Esophagus muscularis mucosa (tissue), 3 donors: Measurements from ENCODE around the gene SERINC3.

Source experiments
- CTCF ChIP-seq, 3 experiments: fragments of 200-600 bp in 2 of 3; fragments of 450-650 bp in 1 of 3; sonication (generic) in 2 of 3; IDR thresholded peaks; one replicate each; pipeline ENCODE4 v1.5.1; 2017 to 2019; ENCODE audit warnings: antibody characterized with exemption in 3 of 3, mild to moderate bottlenecking in 2 of 3, moderate library complexity in 1 of 3
- POLR2A ChIP-seq: fragments of 450-650 bp; IDR thresholded peaks from one replicate; pipeline ENCODE4 v1.6.1; 2017; ENCODE audit warnings: antibody characterized with exemption, moderate library complexity, mild to moderate bottlenecking, low read depth

- TF ChIP-seq CTCF (IDR thresholded peaks at IDR 0.05) (peak; percentile 36 to 57 (median 36)), POLR2A (no peak)
Observed at GRCh38 chr20:44537993-44538392, 16.1 kb upstream of the SERINC3 start.
